Neural cell (in vitro differentiated cells): ENCODE results near the gene NHS. TPM values are rescaled to one million over a fixed set of nuclear protein-coding genes. Genes with fewer than 3 reads are reported as not detected.

Experiments used
- H2AFZ ChIP-seq: fragments of 200-600, 300-800 bp; sonication (generic), shearing (Covaris generic); 2 replicates; pipeline ENCODE4 v1.6.0; 2014; ENCODE audit warnings: low read depth, mild to moderate bottlenecking, antibody characterized with exemption, low read length, moderate library complexity
- H3F3A ChIP-seq: fragments of 200-600 bp; shearing (Covaris generic); 2 replicates; pipeline ENCODE4 v1.6.1; 2016; ENCODE audit warnings: mild to moderate bottlenecking, moderate library complexity, mixed read lengths, antibody characterized with exemption, low read length; ENCODE audit not compliant: insufficient read depth, poor library complexity, severe bottlenecking
- H3K27ac ChIP-seq: fragments of 200-600, 300-800 bp; sonication (generic), shearing (Covaris generic); 2 replicates; pipeline ENCODE4 v1.5.1; 2014; ENCODE audit warnings: mild to moderate bottlenecking, low read length, moderate library complexity
- H3K27me3 ChIP-seq: fragments of 300-800, 200-600 bp; sonication (generic), shearing (Covaris generic); 2 replicates; pipeline ENCODE4 v1.6.0; 2014; ENCODE audit warnings: mild to moderate bottlenecking, low read depth, low read length, moderate library complexity; ENCODE audit not compliant: insufficient read depth
- H3K36me3 ChIP-seq: fragments of 300-800, 200-600 bp; sonication (generic), shearing (Covaris generic); 2 replicates; pipeline ENCODE4 v1.5.1; 2014; ENCODE audit warnings: mild to moderate bottlenecking, antibody characterized with exemption, low read length, moderate library complexity; ENCODE audit not compliant: insufficient read depth
- H3K4me2 ChIP-seq: fragments of 300-800, 200-600 bp; sonication (generic), shearing (Covaris generic); 2 replicates; pipeline ENCODE4 v1.6.0; 2014; ENCODE audit warnings: mild to moderate bottlenecking, low read length
- H3K4me3 ChIP-seq: fragments of 300-800, 200-600 bp; sonication (generic), shearing (Covaris generic); 2 replicates; pipeline ENCODE4 v1.5.1; 2014; ENCODE audit warnings: mild to moderate bottlenecking, low read length, moderate library complexity
- H3K79me2 ChIP-seq: fragments of 200-600 bp; shearing (Covaris generic); replicated peaks from 2 replicates; pipeline ENCODE4 v1.6.0; 2014; ENCODE audit warnings: mild to moderate bottlenecking, low read length, moderate library complexity; ENCODE audit not compliant: insufficient read depth
- H3K9ac ChIP-seq: fragments of 300-800, 200-600 bp; sonication (generic), shearing (Covaris generic); 2 replicates; pipeline ENCODE4 v1.6.1; 2016; ENCODE audit warnings: mild to moderate bottlenecking, low read length, mixed read lengths
- H3K9me2 ChIP-seq: fragments of 200-600 bp; shearing (Covaris generic); 2 replicates; pipeline ENCODE4 v1.6.1; 2016; ENCODE audit warnings: mild to moderate bottlenecking, low read length, mixed read lengths; ENCODE audit not compliant: insufficient read depth
- H3K9me3 ChIP-seq: fragments of 200-600, 300-800 bp; sonication (generic), shearing (Covaris generic); 2 replicates; pipeline ENCODE4 v1.6.1; 2016; ENCODE audit warnings: mild to moderate bottlenecking, mixed run types, low read length, moderate library complexity, mixed read lengths
- H4K20me1 ChIP-seq: fragments of 200-600 bp; shearing (Covaris generic); 2 replicates; pipeline ENCODE4 v1.6.1; 2016; ENCODE audit warnings: mild to moderate bottlenecking, mixed run types; ENCODE audit not compliant: insufficient read depth
- EP300 ChIP-seq: fragments of 450-650 bp; conservative IDR thresholded peaks from 2 replicates; pipeline ENCODE4 v1.6.1; 2014; ENCODE audit warnings: antibody characterized with exemption, mild to moderate bottlenecking, moderate library complexity; ENCODE audit not compliant: poor library complexity, severe bottlenecking
- EZH2 ChIP-seq: fragments of 200-600, 300-800 bp; shearing (Covaris generic), sonication (generic); IDR thresholded peaks from 2 replicates; pipeline ENCODE4 v1.6.1; 2014; ENCODE audit warnings: antibody characterized with exemption, low read length, borderline replicate concordance, mild to moderate bottlenecking; ENCODE audit not compliant: insufficient read depth, poor library complexity, severe bottlenecking
- MXI1 ChIP-seq: fragments of 450-650 bp; conservative IDR thresholded peaks from 2 replicates; pipeline ENCODE4 v1.6.1; 2014; ENCODE audit warnings: antibody characterized with exemption, mild to moderate bottlenecking; ENCODE audit not compliant: poor library complexity, severe bottlenecking
- POLR2AphosphoS5 ChIP-seq: IDR thresholded peaks from 2 replicates; pipeline ENCODE4 v1.6.1; 2012
- RAD21 ChIP-seq: fragments of 450-650 bp; conservative IDR thresholded peaks from 2 replicates; pipeline ENCODE4 v1.6.1; 2014; ENCODE audit warnings: antibody characterized with exemption, mild to moderate bottlenecking, moderate library complexity
- SMC3 ChIP-seq: fragments of 450-650 bp; conservative IDR thresholded peaks from 2 replicates; pipeline ENCODE4 v1.6.1; 2014; ENCODE audit warnings: antibody characterized with exemption, mild to moderate bottlenecking, moderate library complexity; ENCODE audit not compliant: poor library complexity
- TAF1 ChIP-seq: IDR thresholded peaks from 2 replicates; pipeline ENCODE4 v1.6.1; 2012; ENCODE audit warnings: low read depth
- polyA plus RNA-seq: library from polyadenylated mRNA; depleted of rRNA; stranded (reverse); fragments of >200 nt; gene quantifications from 2 replicates; pipeline ENCODE4 v1.2.3, GENCODE V29; 2014
- TF ChIP-seq, protein P1 (sequence below): IDR thresholded peaks from 2 replicates; pipeline ENCODE4 v1.6.1; 2012; ENCODE audit warnings: borderline replicate concordance
- TF ChIP-seq, protein P2 (sequence below): fragments of 450-650 bp; IDR thresholded peaks from 2 replicates; pipeline ENCODE4 v1.5.1; 2014; ENCODE audit warnings: antibody characterized with exemption, mild to moderate bottlenecking, moderate library complexity; ENCODE audit not compliant: poor library complexity, severe bottlenecking

NHS gene
- polyA plus RNA-seq, 1 donor from 2014 or later, result 1.9 TPM

DNA sequence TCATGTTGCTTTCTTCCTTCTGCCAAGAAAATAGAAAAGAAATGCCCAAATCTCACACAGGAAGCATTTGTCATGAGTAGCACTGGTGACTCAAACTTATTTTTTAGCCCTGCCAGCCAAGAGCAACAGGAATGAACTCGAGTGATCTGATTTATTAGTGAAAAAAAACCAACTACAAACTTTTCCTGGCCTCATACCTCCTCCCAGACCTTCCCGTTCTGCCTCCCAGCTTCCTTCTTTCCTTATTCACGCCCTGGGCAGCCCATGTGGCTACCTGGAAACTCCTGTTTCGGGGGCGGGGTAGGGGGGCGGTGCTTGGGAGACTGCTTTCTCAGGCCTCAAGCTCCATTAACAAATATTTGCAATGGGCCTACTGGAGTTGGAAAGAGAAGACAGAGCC is 178.5 kb downstream of the NHS start (continued):
- TF ChIP-seq, protein P1, sequence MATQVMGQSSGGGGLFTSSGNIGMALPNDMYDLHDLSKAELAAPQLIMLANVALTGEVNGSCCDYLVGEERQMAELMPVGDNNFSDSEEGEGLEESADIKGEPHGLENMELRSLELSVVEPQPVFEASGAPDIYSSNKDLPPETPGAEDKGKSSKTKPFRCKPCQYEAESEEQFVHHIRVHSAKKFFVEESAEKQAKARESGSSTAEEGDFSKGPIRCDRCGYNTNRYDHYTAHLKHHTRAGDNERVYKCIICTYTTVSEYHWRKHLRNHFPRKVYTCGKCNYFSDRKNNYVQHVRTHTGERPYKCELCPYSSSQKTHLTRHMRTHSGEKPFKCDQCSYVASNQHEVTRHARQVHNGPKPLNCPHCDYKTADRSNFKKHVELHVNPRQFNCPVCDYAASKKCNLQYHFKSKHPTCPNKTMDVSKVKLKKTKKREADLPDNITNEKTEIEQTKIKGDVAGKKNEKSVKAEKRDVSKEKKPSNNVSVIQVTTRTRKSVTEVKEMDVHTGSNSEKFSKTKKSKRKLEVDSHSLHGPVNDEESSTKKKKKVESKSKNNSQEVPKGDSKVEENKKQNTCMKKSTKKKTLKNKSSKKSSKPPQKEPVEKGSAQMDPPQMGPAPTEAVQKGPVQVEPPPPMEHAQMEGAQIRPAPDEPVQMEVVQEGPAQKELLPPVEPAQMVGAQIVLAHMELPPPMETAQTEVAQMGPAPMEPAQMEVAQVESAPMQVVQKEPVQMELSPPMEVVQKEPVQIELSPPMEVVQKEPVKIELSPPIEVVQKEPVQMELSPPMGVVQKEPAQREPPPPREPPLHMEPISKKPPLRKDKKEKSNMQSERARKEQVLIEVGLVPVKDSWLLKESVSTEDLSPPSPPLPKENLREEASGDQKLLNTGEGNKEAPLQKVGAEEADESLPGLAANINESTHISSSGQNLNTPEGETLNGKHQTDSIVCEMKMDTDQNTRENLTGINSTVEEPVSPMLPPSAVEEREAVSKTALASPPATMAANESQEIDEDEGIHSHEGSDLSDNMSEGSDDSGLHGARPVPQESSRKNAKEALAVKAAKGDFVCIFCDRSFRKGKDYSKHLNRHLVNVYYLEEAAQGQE, result no peak
- no peak for TF ChIP-seq MXI1

DNA sequence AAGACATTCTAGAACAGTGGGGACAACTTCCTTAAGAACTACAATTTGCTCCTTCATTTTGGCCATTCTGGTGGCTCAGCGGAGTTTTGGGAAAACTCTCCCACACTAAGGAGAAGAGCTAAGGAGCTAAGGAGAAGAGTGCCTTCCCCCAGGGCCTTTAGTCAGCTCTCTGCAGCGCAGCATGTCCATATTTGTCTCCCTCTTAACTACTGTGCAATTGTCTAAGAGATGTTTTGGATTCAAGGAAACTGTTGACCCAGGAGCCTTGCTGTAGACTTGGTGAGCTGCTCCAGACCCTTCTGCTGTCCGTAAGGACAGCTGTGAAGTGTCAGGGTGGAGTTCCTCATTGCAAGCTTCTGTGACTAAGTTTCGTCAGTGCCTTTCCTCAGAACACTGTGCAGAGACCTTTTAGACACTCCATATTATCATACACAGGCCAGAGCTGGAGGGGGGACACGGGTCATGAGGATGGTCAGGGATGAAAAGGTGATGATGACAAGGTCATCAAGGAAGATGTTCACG is 179.0 kb downstream of the NHS start:
- no peaks in the 10 kb centered on the region for H3K36me3 ChIP-seq
- H3K4me2 ChIP-seq, result no peak overlapping the region
- no peak overlapping the region for H3K4me3 ChIP-seq
- H3K79me2 ChIP-seq, result no peaks in the 10 kb centered on the region
- H3K27ac ChIP-seq, result no peak overlapping the region
- H2AFZ ChIP-seq, result no peak overlapping the region
- no peaks in the 10 kb centered on the region for H4K20me1 ChIP-seq
- no peak overlapping the region for H3K9ac ChIP-seq
- no peaks in the 10 kb centered on the region for H3K9me2 ChIP-seq
- H3F3A ChIP-seq, result no peaks in the 10 kb centered on the region
- no peaks in the 10 kb centered on the region for H3K27me3 ChIP-seq
- H3K9me3 ChIP-seq, result no peaks in the 10 kb centered on the region
- TF ChIP-seq EP300 (no peak), RAD21 (no peak), SMC3 (no peak), EZH2 (no peak), POLR2AphosphoS5 (no peak)

DNA sequence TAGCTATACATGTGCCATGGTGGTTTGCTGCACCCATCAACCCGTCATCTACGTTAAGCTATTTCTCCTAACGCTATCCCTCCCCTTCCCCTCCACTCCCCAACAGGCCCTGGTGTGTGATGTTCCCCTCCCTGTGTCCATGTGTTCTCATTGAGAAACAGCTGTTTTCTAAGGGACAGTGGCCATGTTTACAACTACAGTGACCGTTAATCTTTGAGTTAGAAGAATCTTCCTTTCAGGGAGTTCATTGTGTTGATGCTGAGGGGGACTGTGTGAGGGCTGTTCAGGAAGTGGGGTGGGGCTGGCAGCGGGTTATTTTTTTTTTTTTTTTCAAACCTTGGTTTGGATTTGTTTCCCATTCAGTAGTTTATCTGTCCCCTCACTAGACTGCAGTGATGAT is 179.9 kb downstream of the NHS start:
- no peak overlapping the region for H3K4me2 ChIP-seq
- no peaks in the 10 kb centered on the region for H3K27me3 ChIP-seq
- no peaks in the 10 kb centered on the region for H3K9me3 ChIP-seq

More for the DNA sequence above, 179.9 kb downstream of the NHS start:
- H4K20me1 ChIP-seq, result no peaks in the 10 kb centered on the region
- H3K9me2 ChIP-seq, result no peaks in the 10 kb centered on the region
- no peak overlapping the region for H2AFZ ChIP-seq
- no peak overlapping the region for H3K9ac ChIP-seq
- TF ChIP-seq MXI1 (no peak), POLR2AphosphoS5 (no peak), RAD21 (no peak), SMC3 (no peak), TAF1 (no peak), EZH2 (no peak), EP300 (no peak)
- TF ChIP-seq, protein P2, sequence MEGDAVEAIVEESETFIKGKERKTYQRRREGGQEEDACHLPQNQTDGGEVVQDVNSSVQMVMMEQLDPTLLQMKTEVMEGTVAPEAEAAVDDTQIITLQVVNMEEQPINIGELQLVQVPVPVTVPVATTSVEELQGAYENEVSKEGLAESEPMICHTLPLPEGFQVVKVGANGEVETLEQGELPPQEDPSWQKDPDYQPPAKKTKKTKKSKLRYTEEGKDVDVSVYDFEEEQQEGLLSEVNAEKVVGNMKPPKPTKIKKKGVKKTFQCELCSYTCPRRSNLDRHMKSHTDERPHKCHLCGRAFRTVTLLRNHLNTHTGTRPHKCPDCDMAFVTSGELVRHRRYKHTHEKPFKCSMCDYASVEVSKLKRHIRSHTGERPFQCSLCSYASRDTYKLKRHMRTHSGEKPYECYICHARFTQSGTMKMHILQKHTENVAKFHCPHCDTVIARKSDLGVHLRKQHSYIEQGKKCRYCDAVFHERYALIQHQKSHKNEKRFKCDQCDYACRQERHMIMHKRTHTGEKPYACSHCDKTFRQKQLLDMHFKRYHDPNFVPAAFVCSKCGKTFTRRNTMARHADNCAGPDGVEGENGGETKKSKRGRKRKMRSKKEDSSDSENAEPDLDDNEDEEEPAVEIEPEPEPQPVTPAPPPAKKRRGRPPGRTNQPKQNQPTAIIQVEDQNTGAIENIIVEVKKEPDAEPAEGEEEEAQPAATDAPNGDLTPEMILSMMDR, result no peak
- TF ChIP-seq, protein P1, result no peak
- no peaks in the 10 kb centered on the region for H3K36me3 ChIP-seq
- no peaks in the 10 kb centered on the region for H3F3A ChIP-seq
- H3K4me3 ChIP-seq, result no peak overlapping the region
- no peaks in the 10 kb centered on the region for H3K79me2 ChIP-seq
- no peak overlapping the region for H3K27ac ChIP-seq
